ENCODE measurements around the gene DDX43.

DNA sequence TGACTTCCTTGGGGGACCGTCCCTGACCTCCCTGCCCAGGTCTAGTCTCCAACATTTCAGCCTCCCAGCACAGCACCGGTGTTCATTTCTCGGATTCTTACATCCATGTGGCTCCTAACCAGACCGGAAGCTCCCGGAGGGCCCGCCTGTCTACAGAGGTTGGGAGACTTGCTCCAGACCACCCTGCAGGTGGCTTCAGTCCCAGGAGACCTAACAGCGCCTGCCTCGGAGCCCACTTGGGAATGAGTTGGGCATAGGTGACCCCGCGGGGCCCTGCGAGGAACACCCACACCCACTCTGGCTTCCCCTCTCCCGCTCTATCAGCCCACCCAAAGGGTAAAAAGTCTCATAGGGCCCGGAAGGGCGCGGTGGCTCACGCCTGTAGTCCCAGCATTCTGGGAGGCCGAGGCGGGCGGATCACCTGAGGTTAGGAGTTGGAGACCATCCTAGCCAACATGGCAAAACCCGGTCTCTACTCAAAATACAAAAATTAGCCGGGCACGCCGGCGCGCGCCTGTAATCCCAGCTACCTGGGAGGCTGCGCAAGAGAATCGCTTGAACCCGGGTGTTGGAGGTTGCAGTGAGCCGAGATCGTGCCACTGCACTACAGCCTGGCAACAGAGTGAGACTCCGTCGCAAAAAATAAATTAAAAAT lies 46.0 kb upstream of the DDX43 start:
- TF ChIP-seq, protein P1, sequence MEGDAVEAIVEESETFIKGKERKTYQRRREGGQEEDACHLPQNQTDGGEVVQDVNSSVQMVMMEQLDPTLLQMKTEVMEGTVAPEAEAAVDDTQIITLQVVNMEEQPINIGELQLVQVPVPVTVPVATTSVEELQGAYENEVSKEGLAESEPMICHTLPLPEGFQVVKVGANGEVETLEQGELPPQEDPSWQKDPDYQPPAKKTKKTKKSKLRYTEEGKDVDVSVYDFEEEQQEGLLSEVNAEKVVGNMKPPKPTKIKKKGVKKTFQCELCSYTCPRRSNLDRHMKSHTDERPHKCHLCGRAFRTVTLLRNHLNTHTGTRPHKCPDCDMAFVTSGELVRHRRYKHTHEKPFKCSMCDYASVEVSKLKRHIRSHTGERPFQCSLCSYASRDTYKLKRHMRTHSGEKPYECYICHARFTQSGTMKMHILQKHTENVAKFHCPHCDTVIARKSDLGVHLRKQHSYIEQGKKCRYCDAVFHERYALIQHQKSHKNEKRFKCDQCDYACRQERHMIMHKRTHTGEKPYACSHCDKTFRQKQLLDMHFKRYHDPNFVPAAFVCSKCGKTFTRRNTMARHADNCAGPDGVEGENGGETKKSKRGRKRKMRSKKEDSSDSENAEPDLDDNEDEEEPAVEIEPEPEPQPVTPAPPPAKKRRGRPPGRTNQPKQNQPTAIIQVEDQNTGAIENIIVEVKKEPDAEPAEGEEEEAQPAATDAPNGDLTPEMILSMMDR (IDR thresholded peaks at IDR 0.05 in 4 of 5, conservative IDR thresholded peaks at IDR 0.05 in 1 of 5), result no peak
- no peak for TF ChIP-seq POLR2A (IDR thresholded peaks at IDR 0.05)

Measured in gastrocnemius medialis (tissue), 4 donors.